Astrocyte (in vitro differentiated cells and primary cell): ENCODE measurements around the gene CISH.

Experiments used
- CTCF ChIP-seq: IDR thresholded peaks from 2 replicates; pipeline ENCODE4 v1.5.1; 2011; ENCODE audit warnings: low read depth, mild to moderate bottlenecking, inconsistent platforms, low read length, moderate library complexity; ENCODE audit not compliant: insufficient read depth
- EZH2 ChIP-seq: IDR thresholded peaks from 2 replicates; pipeline ENCODE4 v1.6.1; 2012; ENCODE audit warnings: mild to moderate bottlenecking, low read length, inconsistent platforms; ENCODE audit not compliant: insufficient read depth

GRCh38 chr3:50600141-50600753, 11.3 kb downstream of the CISH start:
- TF ChIP-seq CTCF (no peak), EZH2 (no peak)
